Neural progenitor cell (in vitro differentiated cells): ENCODE results near the gene TNIP2.

ENCODE experiments used
- CTCF ChIP-seq: fragments of 200-600 bp; sonication (generic); IDR thresholded peaks from 2 replicates; pipeline ENCODE4 v1.5.1; 2017; ENCODE audit warnings: antibody characterized with exemption, mild to moderate bottlenecking
- EZH2 ChIP-seq: fragments of 200-600 bp; sonication (generic); IDR thresholded peaks from 2 replicates; pipeline ENCODE4 v1.6.1; 2017; ENCODE audit warnings: antibody characterized with exemption, mild to moderate bottlenecking, moderate library complexity

- TF ChIP-seq CTCF (no peak), EZH2 (no peak)
Observed at GRCh38 chr4:2795893-2796848, 40.0 kb upstream of the TNIP2 start.
